Activated CD8-positive, alpha-beta T cell treated with anti-CD3 and anti-CD28 coated beads, Interleukin-2, amount 10 ng/mL, durations not matched to agents 7 days and 5 days (primary cell): Measurements from ENCODE around the gene ERC2. TPM values are rescaled to one million over a fixed set of nuclear protein-coding genes. Genes with fewer than 3 reads are reported as not detected.

Source experiments
- ATAC-seq: fragments of 150-1000 bp; cut with Tn5 transposase; one replicate; pipeline ENCODE4 v1.10.0; 2021; ENCODE audit warnings: moderate library complexity
- CTCF ChIA-PET: fragments of 350-600 bp; sonication (Branson Sonifier 250); formaldehyde crosslinking; loops from one replicate; lab custom pipeline; 2021; ENCODE audit warnings: antibody characterized with exemption; lab: Charles Lee
- POLR2A ChIA-PET: fragments of 350-600 bp; sonication (Branson Sonifier 250); formaldehyde crosslinking; loops from one replicate; lab custom pipeline; 2021; ENCODE audit warnings: antibody characterized with exemption; lab: Charles Lee
- DNase-seq: peaks from one replicate; pipeline ENCODE4 v3.0.0-alpha.2; 2020
- H3K27ac Mint-ChIP-seq: one replicate; pipeline ENCODE4 v1.8.0; 2021; ENCODE audit warnings: mild to moderate bottlenecking, mixed read lengths
- H3K27me3 Mint-ChIP-seq: one replicate; pipeline ENCODE4 v1.8.0; 2021; ENCODE audit warnings: low read depth, mixed read lengths
- H3K36me3 Mint-ChIP-seq: one replicate; pipeline ENCODE4 v1.8.0; 2021; ENCODE audit warnings: low read depth, mixed read lengths
- H3K4me1 Mint-ChIP-seq: one replicate; pipeline ENCODE4 v1.8.0; 2021; ENCODE audit warnings: low read depth, mixed read lengths
- H3K4me3 Mint-ChIP-seq: one replicate; pipeline ENCODE4 v1.8.0; 2021; ENCODE audit warnings: mild to moderate bottlenecking, mixed read lengths
- H3K9me3 Mint-ChIP-seq: one replicate; pipeline ENCODE4 v1.8.0; 2022; ENCODE audit warnings: mixed read lengths; ENCODE audit not compliant: insufficient read depth
- total RNA-seq, 2 experiments: library from RNA; stranded (reverse); gene quantifications; one replicate each; pipeline ENCODE4 v1.2.3, GENCODE V29; 2021

The ERC2 gene
- total RNA-seq, 2 experiments from 2014 or later = not detected

GRCh38 chr3:55946574-55947160, 521.6 kb downstream of the ERC2 start:
- Mint-ChIP-seq H3K27me3 (no peaks in the 10 kb centered on the region), H3K4me1 (no peaks in the 10 kb centered on the region), H3K4me3 (no peak overlapping the region), H3K27ac (no peak overlapping the region), H3K9me3 (no peaks in the 10 kb centered on the region), H3K36me3 (no peaks in the 10 kb centered on the region)
- no peak for ATAC-seq
- DNase-seq = no peak
- ChIA-PET CTCF (no interaction called here), POLR2A (no interaction called here)

- Mint-ChIP-seq H3K36me3 (no peaks in the 10 kb centered on the region), H3K4me3 (no peak overlapping the region)
- POLR2A ChIA-PET = no interaction called here
These were observed 525.4 kb downstream of the ERC2 start for GRCh38 chr3:55942868-55943267.

GRCh38 chr3:55939287-55939686, 529.0 kb downstream of the ERC2 start:
- no peak overlapping the region for H3K27ac Mint-ChIP-seq
- DNase-seq (no peak), ATAC-seq (no peak)
- ChIA-PET CTCF (no interaction called here), POLR2A (no interaction called here)
- no peaks in the 10 kb centered on the region for H3K36me3 Mint-ChIP-seq
- no peaks in the 10 kb centered on the region for H3K4me1 Mint-ChIP-seq
- H3K4me3 Mint-ChIP-seq = no peak overlapping the region
- no peaks in the 10 kb centered on the region for H3K27me3 Mint-ChIP-seq
- no peaks in the 10 kb centered on the region for H3K9me3 Mint-ChIP-seq

More at GRCh38 chr3:55942868-55943267, 525.4 kb downstream of the ERC2 start:
- Mint-ChIP-seq H3K27ac (no peak overlapping the region), H3K27me3 (no peaks in the 10 kb centered on the region), H3K9me3 (no peaks in the 10 kb centered on the region), H3K4me1 (no peaks in the 10 kb centered on the region)
- ATAC-seq = no peak
- CTCF ChIA-PET = no interaction called here
- DNase-seq = no peak

- Mint-ChIP-seq H3K9me3 (no peaks in the 10 kb centered on the region), H3K36me3 (no peaks in the 10 kb centered on the region), H3K27me3 (no peaks in the 10 kb centered on the region), H3K4me1 (no peaks in the 10 kb centered on the region), H3K4me3 (no peak overlapping the region), H3K27ac (no peak overlapping the region)
- ChIA-PET POLR2A (no interaction called here), CTCF (no interaction called here)
- DNase-seq = no peak
- no peak for ATAC-seq
These were observed 531.0 kb downstream of the ERC2 start for GRCh38 chr3:55937301-55937700.

GRCh38 chr3:55936549-55937052, 531.7 kb downstream of the ERC2 start:
- POLR2A ChIA-PET = no interaction called here
- no peaks in the 10 kb centered on the region for H3K9me3 Mint-ChIP-seq

GRCh38 chr3:55935241-55935640, 533.0 kb downstream of the ERC2 start:
- H3K27ac Mint-ChIP-seq = no peak overlapping the region
- CTCF ChIA-PET = no interaction called here
- ATAC-seq (no peak), DNase-seq (no peak)
- no peaks in the 10 kb centered on the region for H3K9me3 Mint-ChIP-seq
- POLR2A ChIA-PET = no interaction called here
- H3K27me3 Mint-ChIP-seq = no peaks in the 10 kb centered on the region
- H3K4me1 Mint-ChIP-seq = no peaks in the 10 kb centered on the region
- H3K4me3 Mint-ChIP-seq = no peak overlapping the region
- no peaks in the 10 kb centered on the region for H3K36me3 Mint-ChIP-seq

More at GRCh38 chr3:55936549-55937052, 531.7 kb downstream of the ERC2 start:
- DNase-seq (no peak), ATAC-seq (no peak)
- CTCF ChIA-PET = no interaction called here
- no peak overlapping the region for H3K27ac Mint-ChIP-seq
- H3K27me3 Mint-ChIP-seq = no peaks in the 10 kb centered on the region
- no peaks in the 10 kb centered on the region for H3K4me1 Mint-ChIP-seq
- no peak overlapping the region for H3K4me3 Mint-ChIP-seq
- H3K36me3 Mint-ChIP-seq = no peaks in the 10 kb centered on the region

- no peak for ATAC-seq
- H3K4me3 Mint-ChIP-seq = no peak overlapping the region
- DNase-seq = no peak
- H3K27me3 Mint-ChIP-seq = no peaks in the 10 kb centered on the region
- H3K27ac Mint-ChIP-seq = no peak overlapping the region
- ChIA-PET CTCF (no interaction called here), POLR2A (no interaction called here)
- no peaks in the 10 kb centered on the region for H3K36me3 Mint-ChIP-seq
- H3K9me3 Mint-ChIP-seq = no peaks in the 10 kb centered on the region
- H3K4me1 Mint-ChIP-seq = no peaks in the 10 kb centered on the region
These were observed 533.5 kb downstream of the ERC2 start for GRCh38 chr3:55934771-55935170.

- H3K36me3 Mint-ChIP-seq = no peaks in the 10 kb centered on the region
These were observed 539.0 kb downstream of the ERC2 start for GRCh38 chr3:55929154-55929869.

GRCh38 chr3:55923626-55924025, 544.6 kb downstream of the ERC2 start:
- DNase-seq = no peak
- Mint-ChIP-seq H3K4me1 (no peaks in the 10 kb centered on the region), H3K27me3 (no peaks in the 10 kb centered on the region), H3K36me3 (no peaks in the 10 kb centered on the region), H3K4me3 (no peak overlapping the region), H3K9me3 (no peaks in the 10 kb centered on the region), H3K27ac (no peak overlapping the region)
- ATAC-seq = no peak
- CTCF ChIA-PET = no interaction called here
- POLR2A ChIA-PET = no interaction called here

More at GRCh38 chr3:55929154-55929869, 539.0 kb downstream of the ERC2 start:
- POLR2A ChIA-PET = no interaction called here
- Mint-ChIP-seq H3K4me1 (no peaks in the 10 kb centered on the region), H3K27ac (no peak overlapping the region), H3K27me3 (no peaks in the 10 kb centered on the region), H3K9me3 (no peaks in the 10 kb centered on the region), H3K4me3 (no peak overlapping the region)
- CTCF ChIA-PET = no interaction called here
- no peak for DNase-seq
- no peak for ATAC-seq

- H3K27me3 Mint-ChIP-seq = no peaks in the 10 kb centered on the region
- ChIA-PET CTCF (no interaction called here), POLR2A (no interaction called here)
- ATAC-seq (no peak), DNase-seq (no peak)
- H3K4me3 Mint-ChIP-seq = no peak overlapping the region
- H3K36me3 Mint-ChIP-seq = no peaks in the 10 kb centered on the region
- H3K4me1 Mint-ChIP-seq = no peaks in the 10 kb centered on the region
- H3K9me3 Mint-ChIP-seq = no peaks in the 10 kb centered on the region
- H3K27ac Mint-ChIP-seq = no peak overlapping the region
These were observed 545.1 kb downstream of the ERC2 start for GRCh38 chr3:55923207-55923606.

GRCh38 chr3:55912880-55913279, 555.4 kb downstream of the ERC2 start:
- H3K9me3 Mint-ChIP-seq = no peaks in the 10 kb centered on the region
- H3K4me1 Mint-ChIP-seq = no peaks in the 10 kb centered on the region
- no peaks in the 10 kb centered on the region for H3K36me3 Mint-ChIP-seq
- DNase-seq (no peak), ATAC-seq (no peak)
- H3K27ac Mint-ChIP-seq = no peak overlapping the region
- ChIA-PET POLR2A (no interaction called here), CTCF (no interaction called here)
- no peak overlapping the region for H3K4me3 Mint-ChIP-seq
- H3K27me3 Mint-ChIP-seq = no peaks in the 10 kb centered on the region

GRCh38 chr3:55911266-55911665, 557.0 kb downstream of the ERC2 start:
- H3K9me3 Mint-ChIP-seq = no peaks in the 10 kb centered on the region
- H3K27ac Mint-ChIP-seq = no peak overlapping the region
- POLR2A ChIA-PET = no interaction called here
- DNase-seq = no peak
- H3K27me3 Mint-ChIP-seq = no peaks in the 10 kb centered on the region
- no peak overlapping the region for H3K4me3 Mint-ChIP-seq
- CTCF ChIA-PET = no interaction called here
- H3K36me3 Mint-ChIP-seq = no peaks in the 10 kb centered on the region
- ATAC-seq = no peak
- H3K4me1 Mint-ChIP-seq = no peaks in the 10 kb centered on the region
